ELR (cell line): ENCODE data around the gene SEMA4D.

Experiments
- DNase-seq: peaks from one replicate; pipeline ENCODE4 v3.0.0-alpha.2; 2015; ENCODE audit warnings: low read depth

Gene SEMA4D

DNA sequence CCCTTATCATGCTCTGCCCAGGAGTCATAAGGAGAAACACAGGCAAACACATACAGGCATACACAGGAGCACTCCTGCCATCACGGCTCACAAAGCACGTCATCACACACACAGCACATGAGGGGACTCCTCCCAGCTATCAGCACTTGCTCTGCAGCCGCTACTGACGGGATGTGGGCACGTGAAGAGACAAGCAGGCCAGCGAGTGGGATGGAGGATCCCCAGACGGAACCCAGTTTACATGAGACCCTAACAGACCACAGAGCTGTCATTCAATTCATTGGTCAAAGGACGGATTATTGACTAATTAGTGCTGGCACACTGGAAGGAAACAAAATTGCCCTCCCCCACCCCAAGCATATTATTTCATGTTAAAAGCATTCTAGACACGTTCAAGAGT is 53.6 kb downstream of the SEMA4D start:
- no peak for DNase-seq

DNA sequence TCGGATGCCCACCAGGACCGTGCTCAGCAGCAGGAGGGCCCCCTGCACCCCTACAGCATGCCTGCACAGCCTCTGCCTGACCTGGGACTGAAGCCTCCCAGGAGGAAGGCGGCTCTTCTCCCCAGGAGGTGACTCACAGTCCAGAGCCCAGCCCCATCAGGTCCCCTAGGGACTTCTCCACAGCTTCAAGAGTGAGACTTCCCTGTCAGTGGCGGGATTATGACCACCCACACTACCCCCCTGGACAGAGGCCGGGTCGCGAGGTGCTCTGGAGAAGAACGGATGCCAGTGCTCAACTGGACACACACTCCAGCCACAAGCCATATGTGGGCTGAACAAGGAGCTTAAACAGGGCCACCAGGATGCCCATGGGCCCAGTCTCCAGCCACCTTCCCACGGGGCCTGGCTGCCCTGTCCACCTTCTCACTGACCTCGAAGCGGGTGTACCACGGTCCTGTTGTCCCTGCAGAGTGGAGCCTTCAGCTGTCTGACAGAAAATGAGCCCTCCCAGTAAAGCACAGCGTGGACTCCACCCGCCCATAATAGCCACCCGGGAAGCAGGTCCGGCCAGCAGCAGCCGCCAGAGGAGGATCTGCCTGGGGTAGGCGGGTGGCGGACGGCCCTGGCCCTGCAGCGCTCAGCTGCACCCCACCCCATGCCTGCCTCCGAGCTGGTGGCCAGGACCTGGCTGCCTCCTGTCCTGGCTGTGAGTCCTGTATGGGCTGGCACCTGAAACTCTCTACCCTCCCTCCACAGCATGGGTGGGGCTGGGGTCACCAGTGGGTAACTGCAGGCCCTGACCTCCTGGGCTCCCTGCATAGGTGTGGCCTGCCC is 54.7 kb downstream of the SEMA4D start:
- DNase-seq, result no peak

DNA sequence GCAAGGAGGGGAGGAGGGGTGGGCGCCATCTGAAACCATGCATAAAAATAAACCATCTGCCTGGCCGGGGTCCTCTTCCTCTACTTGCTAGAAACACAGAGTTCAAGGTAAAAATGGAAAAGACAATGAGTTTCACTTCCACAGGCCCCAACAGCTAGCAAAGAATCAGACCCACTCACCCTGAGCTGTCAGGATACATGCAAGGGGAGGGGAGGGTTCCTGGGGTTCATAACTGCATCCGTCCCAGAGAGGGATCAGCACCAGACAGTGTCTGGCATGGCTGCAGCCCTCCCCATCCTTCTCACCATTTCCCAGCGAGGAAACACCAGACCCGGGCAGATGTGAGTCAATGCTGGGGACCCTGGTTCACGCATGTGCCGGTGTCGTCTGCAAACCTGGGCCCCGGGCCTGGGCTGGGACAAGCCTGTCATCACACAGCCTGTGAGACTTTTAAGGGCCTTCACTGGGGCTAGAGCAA is 55.4 kb downstream of the SEMA4D start:
- no peak for DNase-seq

DNA sequence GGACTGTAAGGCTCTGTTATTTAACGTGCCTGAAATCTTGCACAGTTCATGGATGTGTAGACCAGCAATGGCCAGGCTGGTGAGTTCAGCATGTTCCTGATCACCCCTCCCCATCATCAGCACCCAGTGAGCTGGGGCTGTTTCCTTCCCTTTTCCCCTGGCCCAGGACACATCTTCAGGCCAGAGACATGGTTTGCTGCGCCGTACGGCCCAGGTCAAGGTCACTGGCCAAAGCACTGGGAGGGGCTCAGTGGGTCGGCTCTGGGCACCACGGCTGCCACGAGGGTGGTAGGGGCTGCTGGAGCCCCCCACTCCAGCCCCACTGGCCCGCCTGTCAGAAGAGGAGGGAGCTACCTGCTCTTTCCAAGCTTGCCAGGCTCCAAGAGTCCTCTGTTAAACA is 55.9 kb downstream of the SEMA4D start:
- no peak for DNase-seq

DNA sequence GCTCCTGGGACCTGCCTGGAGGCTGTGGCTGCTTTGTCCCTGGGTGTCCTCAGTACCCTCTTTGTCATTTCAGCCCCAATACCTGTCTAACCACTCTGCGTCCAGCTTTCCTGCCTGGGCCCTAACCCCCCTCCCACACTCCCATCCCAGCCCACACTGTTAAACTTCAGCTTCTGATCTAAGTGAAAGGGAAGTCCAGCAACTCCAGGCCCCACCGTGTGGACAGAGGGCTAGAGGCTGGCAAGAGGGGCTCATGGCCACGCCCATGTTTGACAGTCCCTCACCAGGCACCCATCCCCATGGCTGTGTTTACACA is 56.3 kb downstream of the SEMA4D start:
- DNase-seq, result no peak

DNA sequence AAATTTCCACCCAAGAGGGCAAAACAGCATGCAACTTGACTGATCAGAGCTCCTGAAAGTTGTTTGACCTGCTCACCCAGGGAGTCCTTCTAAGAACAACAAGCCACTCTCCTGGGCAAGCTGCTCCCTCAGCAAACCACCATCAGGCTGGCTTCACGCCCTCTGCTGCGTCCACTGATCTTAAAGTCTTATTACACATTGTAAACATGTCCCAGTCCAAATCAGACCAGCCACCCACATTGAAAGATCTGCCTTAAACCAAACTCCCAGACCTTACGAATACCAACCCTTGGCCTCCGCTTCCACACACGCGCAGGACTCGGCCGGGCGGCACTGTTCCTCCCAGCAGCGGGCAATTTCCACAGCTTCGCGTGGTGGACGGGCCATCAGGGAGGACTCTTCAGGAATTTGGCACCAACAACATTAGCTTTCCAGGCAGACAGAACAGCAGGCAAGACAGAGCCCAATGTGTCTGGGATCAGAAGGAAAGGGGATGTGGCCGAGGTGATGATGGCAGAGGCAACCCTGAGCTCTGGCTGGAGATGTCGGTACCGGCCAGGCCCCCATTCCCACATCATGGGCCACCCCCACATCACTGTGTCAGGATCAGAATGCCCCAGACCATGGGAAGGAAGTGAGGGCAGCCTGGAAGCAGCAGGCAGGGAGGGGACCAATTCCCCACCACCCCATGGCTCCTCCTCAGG is 56.8 kb downstream of the SEMA4D start:
- DNase-seq, result no peak

DNA sequence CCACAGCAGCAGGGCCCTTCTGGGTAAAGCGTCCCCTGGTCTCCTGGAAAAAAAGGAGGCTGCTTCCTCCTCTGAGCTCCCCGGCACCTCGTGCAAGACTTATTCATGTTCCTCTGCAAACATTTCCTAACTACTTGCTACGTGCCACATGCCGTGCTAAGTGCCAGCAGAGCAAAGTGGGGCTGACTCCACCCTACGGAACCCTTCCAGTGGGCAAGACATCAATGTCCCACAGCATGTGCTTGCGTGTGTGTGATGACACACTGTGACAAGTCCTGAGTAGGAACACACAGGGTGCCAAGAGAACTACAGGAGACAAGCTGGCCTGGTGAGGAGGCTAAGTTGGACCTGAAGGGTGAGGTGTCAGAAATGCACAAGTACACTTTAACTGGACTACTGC is 57.4 kb downstream of the SEMA4D start:
- no peak for DNase-seq

DNA sequence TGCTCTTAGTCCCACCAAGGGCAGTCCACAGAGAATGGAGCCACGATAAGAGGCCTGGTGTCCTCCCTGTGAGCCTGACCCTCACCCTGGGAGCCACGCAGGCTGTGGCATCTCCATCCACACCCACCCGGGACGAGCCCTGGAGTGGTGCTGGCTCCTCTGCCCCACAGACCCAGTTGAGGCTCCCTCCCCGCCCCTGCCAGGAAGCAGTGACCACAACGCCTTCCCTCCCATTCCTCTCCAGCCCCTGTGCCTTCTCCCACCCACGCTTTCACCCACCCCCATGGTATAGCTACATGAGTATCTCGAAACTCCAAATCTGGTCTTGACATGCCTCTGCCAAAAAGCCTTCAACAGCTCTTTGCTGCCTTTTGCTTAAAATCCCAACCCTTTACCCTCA is 57.9 kb downstream of the SEMA4D start:
- no peak for DNase-seq

DNA sequence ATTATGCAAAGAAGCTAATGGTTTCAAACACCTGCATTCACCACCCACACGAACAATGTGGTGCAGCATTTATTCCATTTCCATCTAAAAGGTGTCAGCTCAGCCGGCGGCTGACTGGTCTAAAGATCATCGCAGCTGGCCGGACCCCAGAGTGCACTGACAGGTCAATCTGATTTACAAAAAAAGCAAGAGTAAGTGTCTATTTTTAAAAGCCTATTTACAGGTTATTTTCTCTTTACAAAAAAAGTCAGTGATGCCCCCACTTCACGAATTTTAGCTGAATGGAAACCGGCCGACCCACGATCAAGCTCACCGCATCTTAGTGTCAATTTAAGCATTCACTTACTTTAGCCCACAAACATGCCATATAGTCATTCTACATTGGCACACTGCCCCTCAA is 58.3 kb downstream of the SEMA4D start:
- DNase-seq, result no peak

DNA sequence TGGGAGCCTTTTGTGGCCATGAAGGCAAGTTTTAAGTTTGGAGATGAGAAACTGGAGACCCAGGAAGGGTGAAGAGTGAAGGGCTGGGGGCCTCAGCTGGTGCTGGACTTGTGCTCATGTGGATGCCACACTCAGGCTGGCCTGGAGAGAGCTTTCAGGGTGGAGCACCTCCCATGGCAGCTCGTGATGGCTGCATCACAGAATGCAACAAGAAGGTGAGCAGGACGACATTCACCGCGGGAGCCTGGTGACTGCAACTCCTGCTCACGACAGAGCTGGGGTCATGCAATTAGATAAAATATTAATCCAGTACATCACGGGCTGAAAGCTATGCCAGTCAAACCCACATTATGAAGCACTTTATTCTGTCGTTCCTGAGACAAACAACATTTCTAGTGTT is 59.7 kb downstream of the SEMA4D start:
- DNase-seq, result no peak

DNA sequence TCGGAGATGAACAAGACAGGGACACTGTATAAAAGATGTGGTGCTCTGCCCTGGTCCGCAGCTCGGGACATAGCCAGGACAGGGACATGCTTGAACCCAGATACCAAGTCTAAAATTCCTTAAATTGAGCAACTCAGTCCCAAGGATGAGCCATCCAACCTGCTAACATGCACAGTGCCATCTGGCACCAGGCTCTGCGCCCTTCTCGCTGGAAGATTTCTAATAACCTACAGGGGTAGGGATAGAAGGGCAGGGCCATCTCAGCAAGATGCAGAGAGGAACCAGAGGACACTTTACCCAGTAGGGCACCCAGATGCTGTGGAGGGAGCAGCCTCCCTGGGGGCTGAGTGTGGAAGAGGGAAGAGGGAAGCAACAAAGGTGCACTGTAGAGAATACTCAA is 60.1 kb downstream of the SEMA4D start:
- DNase-seq, result no peak

DNA sequence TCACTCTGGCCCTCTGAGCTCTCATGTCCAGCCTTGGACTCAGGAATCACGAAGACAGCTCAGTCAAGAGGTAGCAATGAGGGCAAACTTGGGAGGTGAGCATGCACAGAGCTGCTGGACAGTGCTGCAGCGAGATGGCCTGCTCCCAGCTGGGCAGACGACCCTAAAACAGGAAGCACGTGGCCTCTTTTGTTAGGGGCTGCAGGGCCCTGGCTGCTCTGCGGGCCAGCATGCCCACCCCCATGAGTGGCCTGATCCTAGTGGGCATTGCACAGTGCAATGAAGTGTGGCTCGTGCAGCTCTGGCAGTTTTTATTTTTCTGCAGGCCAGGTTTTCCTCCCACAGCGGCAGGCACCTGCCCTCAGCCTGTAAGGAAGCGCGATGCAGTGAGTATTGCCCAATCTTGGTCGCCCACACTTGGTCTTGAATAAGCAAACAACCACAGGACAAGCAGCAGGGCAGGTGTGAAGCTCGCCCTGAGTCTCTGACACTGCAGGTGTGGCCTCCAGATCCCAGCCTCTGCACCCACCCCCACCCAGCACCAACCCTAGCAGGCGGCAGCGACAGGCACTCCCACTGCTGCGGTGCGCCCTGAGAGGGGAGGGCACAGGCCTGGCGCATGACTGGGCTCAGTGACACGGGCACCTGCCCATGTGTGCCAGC is 60.8 kb downstream of the SEMA4D start:
- DNase-seq, result no peak

DNA sequence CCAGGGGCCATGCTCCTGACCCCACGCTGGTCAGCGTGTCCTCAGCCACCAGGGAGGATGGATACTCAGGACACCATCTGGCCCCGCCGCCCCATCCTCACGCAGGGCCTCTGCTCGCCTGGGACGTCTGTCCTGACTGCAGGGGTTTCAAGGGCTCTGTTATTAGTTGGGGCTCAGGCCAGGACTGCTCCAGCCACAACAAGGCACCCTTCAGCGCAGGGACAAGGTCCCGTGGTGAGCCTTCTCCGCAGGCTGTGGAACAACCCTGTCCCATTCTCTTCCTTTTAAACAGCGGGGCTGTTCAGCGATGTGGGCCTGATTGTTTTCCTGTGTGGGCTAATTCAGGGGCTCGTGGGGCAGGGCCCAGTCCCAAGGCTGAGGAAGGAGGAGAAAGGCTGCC is 61.6 kb downstream of the SEMA4D start:
- DNase-seq, result no peak

DNA sequence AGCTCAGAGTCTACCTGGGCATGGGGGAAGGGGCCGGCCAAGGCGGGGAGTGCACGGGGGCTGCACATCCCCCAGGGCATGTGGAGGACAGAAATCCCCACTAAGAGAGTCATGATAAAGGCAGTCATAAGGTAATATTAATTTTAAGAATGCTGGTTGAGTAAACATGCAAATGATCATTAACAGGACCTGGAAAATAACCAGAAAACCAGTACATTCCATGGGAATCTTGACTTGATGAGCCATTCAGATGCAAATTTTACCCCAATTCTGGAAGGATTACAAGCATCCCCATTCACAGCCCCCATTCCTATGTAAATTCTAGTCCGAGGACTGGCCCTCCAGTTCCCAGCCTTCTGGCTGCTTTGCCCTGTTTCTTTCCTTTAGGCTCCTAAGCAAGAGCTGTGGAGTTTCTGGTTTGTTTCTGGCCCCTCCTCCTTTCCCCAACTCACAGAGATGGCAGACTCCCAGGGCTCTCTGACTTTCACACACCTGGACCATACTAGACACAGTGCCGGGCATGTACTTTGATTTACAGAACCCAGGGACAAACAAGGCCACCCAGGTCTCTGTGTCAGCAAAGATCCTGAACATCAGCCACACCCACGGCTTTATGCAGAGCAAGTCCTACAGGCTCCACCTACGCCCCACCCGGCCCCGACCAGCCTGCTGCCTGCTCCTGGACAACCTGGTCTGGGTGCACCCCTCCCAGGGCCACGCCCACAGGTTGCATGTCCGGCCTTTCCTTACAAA is 62.7 kb downstream of the SEMA4D start:
- DNase-seq, result no peak

DNA sequence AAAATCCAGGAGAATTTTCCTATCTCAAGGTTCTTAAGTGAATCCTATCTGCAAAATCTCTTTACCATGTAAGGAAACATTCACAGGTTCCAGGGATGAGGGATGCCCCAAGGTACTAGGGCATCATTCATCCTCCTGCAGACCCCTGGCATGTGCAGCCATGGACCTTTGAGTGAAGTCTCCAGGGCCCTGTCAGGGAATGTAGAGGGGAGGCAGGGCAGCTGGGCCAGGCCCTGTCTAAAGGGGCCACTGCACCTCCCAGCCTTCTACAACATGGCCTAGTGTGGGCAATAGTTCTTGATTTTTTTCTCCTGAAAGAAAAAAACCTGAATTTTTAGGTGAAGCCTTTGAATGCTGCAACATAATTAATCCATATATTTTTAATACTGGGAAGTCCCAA is 63.3 kb downstream of the SEMA4D start:
- no peak for DNase-seq

DNA sequence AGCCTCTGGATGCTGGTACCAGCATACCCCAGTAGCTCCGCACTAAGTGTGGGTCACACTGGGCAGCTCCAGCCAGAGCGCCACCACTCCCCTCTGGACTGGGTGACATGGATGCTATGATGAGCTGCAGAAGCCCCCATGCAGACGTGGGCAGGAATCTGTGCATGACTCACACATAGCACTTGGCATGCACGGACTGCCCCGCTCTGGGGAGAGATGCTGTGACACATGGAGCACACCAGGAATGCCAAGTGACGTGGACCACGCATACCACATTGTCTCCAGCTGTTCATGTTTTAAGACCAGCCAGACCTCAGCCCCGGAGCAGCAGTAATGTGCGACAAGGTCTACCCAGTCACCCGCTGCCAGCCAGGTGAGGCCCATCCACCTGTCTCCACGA is 64.1 kb downstream of the SEMA4D start:
- peak; percentile 52 for DNase-seq

DNA sequence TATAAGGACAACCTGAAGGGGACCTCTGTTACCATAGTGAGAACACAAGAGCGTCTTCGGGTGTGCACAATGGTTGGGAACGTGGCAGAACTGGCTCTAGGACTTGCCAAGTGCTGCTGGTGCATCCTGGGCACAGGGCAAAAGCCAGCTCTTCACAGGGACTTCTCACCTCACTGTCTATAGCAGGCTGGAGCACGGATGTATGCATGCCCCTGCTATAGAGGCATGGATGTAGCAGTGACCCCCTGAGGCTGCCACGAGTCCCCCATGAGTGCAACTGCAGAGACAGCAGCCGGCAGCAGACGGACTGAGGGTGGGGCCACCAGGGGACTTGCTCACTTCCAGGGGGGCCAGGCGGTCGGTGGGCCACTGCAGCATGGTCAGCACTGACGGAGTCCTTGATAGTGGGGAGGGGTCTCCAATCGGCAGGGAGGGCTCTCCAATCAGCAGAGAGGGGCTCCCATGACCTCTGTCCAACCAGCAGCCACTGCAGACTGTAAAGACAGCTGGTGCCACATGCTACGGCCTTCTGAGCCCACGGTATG is 64.9 kb downstream of the SEMA4D start:
- no peak for DNase-seq

DNA sequence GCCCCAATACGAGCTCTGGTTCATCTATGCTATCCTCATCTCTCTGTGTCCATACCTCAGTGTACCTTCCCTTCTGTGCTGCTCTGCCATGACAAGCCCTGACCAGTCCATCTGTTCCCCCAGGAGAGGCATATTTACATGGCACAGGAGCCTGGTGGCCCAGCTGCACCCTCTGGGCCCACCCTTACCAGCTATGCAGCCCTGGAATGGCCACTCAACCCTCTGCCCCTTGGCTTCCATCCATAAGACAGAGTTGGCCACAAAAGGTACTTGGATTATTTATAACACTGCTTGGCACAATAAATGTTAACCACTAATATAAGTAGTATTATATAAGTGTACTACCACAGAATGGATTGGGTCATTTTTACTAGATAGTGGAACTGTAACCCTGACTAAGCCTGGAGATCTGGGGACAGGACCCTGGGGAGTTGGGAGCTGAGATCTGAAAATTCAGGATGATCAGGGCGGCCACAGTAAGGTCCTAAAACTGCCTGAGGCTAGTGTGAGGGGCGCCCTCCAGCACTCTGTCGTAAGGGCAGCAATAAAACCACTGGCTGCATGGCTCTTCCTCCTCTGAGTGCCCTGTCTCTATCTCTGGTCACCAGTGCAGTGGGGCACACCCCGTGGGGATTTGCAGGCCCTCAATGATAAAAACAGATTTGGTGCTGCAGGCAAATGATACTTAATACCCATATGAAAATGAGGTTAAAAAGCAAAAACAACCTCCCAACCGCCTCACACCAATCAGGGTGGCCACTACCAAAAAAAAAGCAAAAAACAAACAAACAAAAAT is 65.8 kb downstream of the SEMA4D start:
- no peak for DNase-seq

DNA sequence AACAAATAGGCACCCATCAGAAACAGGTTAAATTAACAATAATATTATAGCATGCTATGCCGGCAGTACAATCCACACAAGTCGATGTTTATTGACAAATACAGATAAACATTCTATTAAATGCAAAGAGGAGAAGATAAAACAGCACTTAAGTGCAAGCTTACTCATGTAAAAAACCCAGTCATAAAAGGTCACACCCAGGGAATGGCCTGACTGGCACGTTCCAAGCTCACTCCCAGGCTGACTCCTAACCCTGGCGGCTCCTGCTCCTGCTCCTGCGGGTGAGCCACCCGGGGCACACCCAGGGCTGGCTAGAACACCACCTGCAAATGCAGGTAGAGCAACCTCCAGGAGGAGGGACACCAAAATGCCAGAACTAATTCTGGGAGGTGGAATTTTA is 66.9 kb downstream of the SEMA4D start:
- no peak for DNase-seq

DNA sequence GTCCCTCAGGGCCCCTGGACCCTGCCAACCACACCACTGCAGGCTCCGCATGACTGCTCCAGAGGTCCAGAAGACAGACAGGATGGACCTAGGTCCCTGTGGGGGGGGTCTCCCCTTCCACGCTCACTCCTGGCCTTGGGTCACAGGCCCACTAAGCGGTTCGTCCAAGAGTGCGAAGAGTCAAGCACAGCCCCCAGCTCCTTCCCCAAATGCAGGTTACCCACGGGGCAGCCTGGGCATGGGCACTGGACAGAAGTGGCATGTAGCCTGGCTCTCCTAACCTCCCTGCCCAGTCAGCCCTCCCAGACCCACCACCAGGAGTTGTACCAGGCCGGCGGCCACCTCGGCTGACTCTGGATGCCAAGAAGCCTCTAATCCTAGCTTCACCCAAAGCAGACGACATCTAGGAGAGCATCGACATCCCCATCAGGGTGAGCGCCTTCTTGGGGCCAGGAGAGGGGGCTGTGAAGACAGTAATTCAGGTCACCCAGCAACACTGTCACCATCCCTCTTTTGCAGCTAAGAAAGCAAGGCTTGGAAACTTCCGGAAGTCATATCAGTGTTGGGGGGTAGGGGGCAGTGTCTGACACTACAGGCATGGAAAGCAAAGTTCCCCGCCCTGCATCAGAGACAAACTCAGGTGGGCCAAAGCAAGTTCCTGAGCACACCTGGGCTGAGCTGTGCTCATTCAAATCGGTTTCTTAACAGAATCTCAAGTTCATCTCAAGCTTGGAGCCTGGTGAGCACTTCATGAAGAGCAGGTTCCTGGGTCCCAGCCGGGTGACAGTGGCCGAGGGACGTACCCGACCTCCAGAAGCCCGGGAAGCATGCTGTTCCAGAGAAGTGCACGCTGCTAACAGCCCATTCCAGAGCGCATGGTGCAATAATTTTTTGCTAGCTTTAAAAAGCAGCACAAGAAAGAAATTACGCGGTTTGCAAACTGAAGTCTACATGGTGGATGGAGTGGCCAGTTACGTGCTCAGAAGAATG is 68.7 kb downstream of the SEMA4D start:
- DNase-seq, result no peak
